Stimulated activated CD8-positive, alpha-beta memory T cell treated with anti-CD3 and anti-CD28 coated beads, Interleukin-7, amount 100 ng/mL, for 4 hours (primary cell): ENCODE results near the gene TSPEAR.
"Not testable (repeated sequence)": the region's sequence is repeated elsewhere in the genome, so short reads cannot be mapped to it uniquely, and the experiment has no call there.

Experiments
- DNase-seq, 2 donors: peaks; one replicate each; pipeline ENCODE4 v3.0.0-alpha.2; 2020; ENCODE audit warnings: low read depth in 2 of 2

Gene TSPEAR

GRCh38 chr21:44627181-44627822 lies 84.1 kb downstream of the TSPEAR start:
- not testable (repeated sequence) for DNase-seq

- no peak for DNase-seq
Measured at GRCh38 chr21:44626673-44627143, 84.7 kb downstream of the TSPEAR start, which contains the start of gene KRTAP10-9. TSS of gene KRTAP10-9 (plus strand) at chr21:44627093. CDS start at chr21:44627172, 79 bp downstream.

GRCh38 chr21:44626262-44626661 lies 85.1 kb downstream of the TSPEAR start:
- DNase-seq = peak in 1 of 2 donors; percentile 25

GRCh38 chr21:44625756-44626155 lies 85.6 kb downstream of the TSPEAR start:
- no peak for DNase-seq

- no peak for DNase-seq
Measured at GRCh38 chr21:44623575-44623974, 87.8 kb downstream of the TSPEAR start.

GRCh38 chr21:44619886-44620285 lies 91.5 kb downstream of the TSPEAR start:
- no peak for DNase-seq

GRCh38 chr21:44618909-44619308 lies 92.5 kb downstream of the TSPEAR start:
- DNase-seq = peak; percentile 54 to 59

- no peak for DNase-seq
Measured at GRCh38 chr21:44618504-44618903, 92.9 kb downstream of the TSPEAR start.

GRCh38 chr21:44617071-44617501 lies 94.3 kb downstream of the TSPEAR start:
- no peak for DNase-seq

- DNase-seq = no peak
Measured at GRCh38 chr21:44616591-44616926, 94.8 kb downstream of the TSPEAR start.

GRCh38 chr21:44615911-44616590 lies 95.3 kb downstream of the TSPEAR start:
- no peak for DNase-seq

GRCh38 chr21:44615466-44615865 lies 95.9 kb downstream of the TSPEAR start:
- DNase-seq = no peak

- DNase-seq = no peak
Measured at GRCh38 chr21:44614961-44615391, 96.4 kb downstream of the TSPEAR start.

GRCh38 chr21:44614161-44614631 lies 97.2 kb downstream of the TSPEAR start:
- no peak for DNase-seq

GRCh38 chr21:44613386-44614155 lies 97.8 kb downstream of the TSPEAR start:
- DNase-seq = no peak

GRCh38 chr21:44612669-44613229 lies 98.6 kb downstream of the TSPEAR start:
- no peak for DNase-seq

- DNase-seq = no peak
Measured at GRCh38 chr21:44612029-44612486, 99.3 kb downstream of the TSPEAR start, which contains the start of gene KRTAP10-8. TSS of gene KRTAP10-8 (plus strand) at chr21:44612079. CDS start at chr21:44612101, 22 bp downstream.

GRCh38 chr21:44611551-44611950 lies 99.8 kb downstream of the TSPEAR start:
- DNase-seq = no peak

GRCh38 chr21:44610157-44610843 lies 101.1 kb downstream of the TSPEAR start:
- DNase-seq = not testable (repeated sequence)

GRCh38 chr21:44609193-44609592 lies 102.2 kb downstream of the TSPEAR start:
- no peak for DNase-seq

GRCh38 chr21:44606495-44606894 lies 104.9 kb downstream of the TSPEAR start:
- no peak for DNase-seq
